SU-DHL-6 (cell line): ENCODE measurements around the gene MYL12A.

Experiments used
- H2AFZ ChIP-seq: fragments of 200-600 bp; sonication (generic); 2 replicates; pipeline ENCODE4 v1.6.1; 2014; ENCODE audit warnings: low read depth, mild to moderate bottlenecking, moderate library complexity, mixed read lengths, antibody characterized with exemption, low read length; ENCODE audit not compliant: severe bottlenecking
- H3F3A ChIP-seq: fragments of 200-600 bp; shearing (Covaris generic); 2 replicates; pipeline ENCODE4 v1.6.0; 2016; ENCODE audit warnings: antibody characterized with exemption, mild to moderate bottlenecking; ENCODE audit not compliant: insufficient read depth
- H3K27ac ChIP-seq: fragments of 200-600 bp; sonication (generic); 2 replicates; pipeline ENCODE4 v1.5.1; 2016; ENCODE audit warnings: low read depth, mild to moderate bottlenecking, low read length, moderate library complexity, mixed read lengths
- H3K27me3 ChIP-seq: fragments of 200-600 bp; sonication (generic), shearing (Covaris generic); 2 replicates; pipeline ENCODE4 v1.6.0; 2014; ENCODE audit warnings: mild to moderate bottlenecking, low read length
- H3K36me3 ChIP-seq: fragments of 200-600 bp; sonication (generic); 2 replicates; pipeline ENCODE4 v1.6.1; 2014; ENCODE audit warnings: mild to moderate bottlenecking, low read length, mixed read lengths
- H3K4me2 ChIP-seq: fragments of 300-600, 200-600 bp; shearing (Covaris generic), sonication (generic); 2 replicates; pipeline ENCODE4 v1.6.0; 2014; ENCODE audit warnings: low read length, low read depth, mild to moderate bottlenecking; ENCODE audit not compliant: poor library complexity, severe bottlenecking
- H3K4me3 ChIP-seq: fragments of 200-600 bp; sonication (generic); 2 replicates; pipeline ENCODE4 v1.5.1; 2014; ENCODE audit warnings: antibody characterized with exemption, low read length, mild to moderate bottlenecking, mixed read lengths; ENCODE audit not compliant: insufficient read depth, poor library complexity, severe bottlenecking
- H3K79me2 ChIP-seq: fragments of 200-600 bp; sonication (generic); 2 replicates; pipeline ENCODE4 v1.6.1; 2014; ENCODE audit warnings: mild to moderate bottlenecking, low read length, moderate library complexity; ENCODE audit not compliant: insufficient read depth
- H3K9ac ChIP-seq: fragments of 200-600 bp; sonication (generic); 2 replicates; pipeline ENCODE4 v1.7.0; 2014; ENCODE audit warnings: mild to moderate bottlenecking, low read length
- H3K9me2 ChIP-seq: fragments of 200-600 bp; sonication (generic); replicated peaks from 2 replicates; pipeline ENCODE4 v1.6.1; 2014; ENCODE audit warnings: low read length; ENCODE audit not compliant: insufficient read depth
- H3K9me3 ChIP-seq: fragments of 200-600 bp; sonication (generic); 2 replicates; pipeline ENCODE4 v1.6.1; 2014; ENCODE audit warnings: low read length, mixed read lengths; ENCODE audit not compliant: insufficient read depth
- H4K20me1 ChIP-seq: fragments of 200-600 bp; sonication (generic); 2 replicates; pipeline ENCODE4 v1.6.1; 2014; ENCODE audit warnings: low read depth, mild to moderate bottlenecking, antibody characterized with exemption, low read length, moderate library complexity, mixed read lengths
- EZH2phosphoT487 ChIP-seq: fragments of 200-600 bp; sonication (generic), shearing (Covaris generic); conservative IDR thresholded peaks from 2 replicates; pipeline ENCODE4 v1.6.1; 2018; ENCODE audit warnings: mild to moderate bottlenecking, antibody characterized with exemption, low read length, moderate library complexity, mixed read lengths
- TF ChIP-seq, protein P1 (sequence below): fragments of 200-600 bp; sonication (generic); IDR thresholded peaks from one replicate; pipeline ENCODE4 v1.5.1; 2017; ENCODE audit warnings: antibody characterized with exemption, mild to moderate bottlenecking, low read length, moderate library complexity; ENCODE audit not compliant: insufficient read depth, poor library complexity, severe bottlenecking

MYL12A gene

DNA sequence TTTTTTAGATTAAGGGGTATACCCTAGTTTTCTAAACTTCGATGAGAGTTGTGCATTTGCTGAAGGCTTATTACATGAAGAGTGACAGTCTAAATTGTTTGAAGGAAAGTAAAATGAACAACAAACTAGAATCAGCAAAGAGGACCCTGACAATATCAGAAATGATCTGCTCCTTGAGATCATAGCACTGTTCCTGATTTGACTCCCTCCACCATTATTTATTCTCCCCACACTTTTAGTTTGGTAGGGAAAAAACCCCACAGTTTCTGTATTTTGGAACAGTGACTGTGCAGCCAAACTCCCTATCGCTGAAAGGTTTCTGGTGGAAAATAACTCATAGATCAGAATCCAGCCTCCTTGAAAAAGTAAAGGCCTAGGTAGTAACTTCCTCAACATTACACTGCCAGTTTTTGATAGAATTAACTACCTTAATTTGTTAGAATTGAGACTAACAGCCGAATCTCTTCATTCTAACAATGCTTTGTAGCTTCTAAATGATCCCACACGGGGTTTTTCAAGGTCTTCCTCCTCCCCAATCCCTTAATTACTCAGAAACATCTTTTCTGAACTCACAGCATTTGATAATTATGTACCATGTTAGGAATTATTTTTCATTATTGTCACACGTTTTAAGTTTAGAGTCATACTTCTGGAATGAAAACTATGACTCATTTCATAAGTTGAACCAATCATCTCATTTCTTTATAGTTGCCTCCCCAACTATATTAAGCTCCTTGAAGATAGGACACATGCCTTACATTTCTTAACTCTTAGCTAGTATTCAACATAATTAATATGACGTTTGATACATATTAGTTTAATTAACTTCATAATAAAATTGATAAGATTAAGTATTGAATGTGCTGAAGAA lies 2.9 kb downstream of the MYL12A start:
- H2AFZ ChIP-seq, result no peak overlapping the region
- no peak for TF ChIP-seq EZH2phosphoT487
- TF ChIP-seq, protein P1, sequence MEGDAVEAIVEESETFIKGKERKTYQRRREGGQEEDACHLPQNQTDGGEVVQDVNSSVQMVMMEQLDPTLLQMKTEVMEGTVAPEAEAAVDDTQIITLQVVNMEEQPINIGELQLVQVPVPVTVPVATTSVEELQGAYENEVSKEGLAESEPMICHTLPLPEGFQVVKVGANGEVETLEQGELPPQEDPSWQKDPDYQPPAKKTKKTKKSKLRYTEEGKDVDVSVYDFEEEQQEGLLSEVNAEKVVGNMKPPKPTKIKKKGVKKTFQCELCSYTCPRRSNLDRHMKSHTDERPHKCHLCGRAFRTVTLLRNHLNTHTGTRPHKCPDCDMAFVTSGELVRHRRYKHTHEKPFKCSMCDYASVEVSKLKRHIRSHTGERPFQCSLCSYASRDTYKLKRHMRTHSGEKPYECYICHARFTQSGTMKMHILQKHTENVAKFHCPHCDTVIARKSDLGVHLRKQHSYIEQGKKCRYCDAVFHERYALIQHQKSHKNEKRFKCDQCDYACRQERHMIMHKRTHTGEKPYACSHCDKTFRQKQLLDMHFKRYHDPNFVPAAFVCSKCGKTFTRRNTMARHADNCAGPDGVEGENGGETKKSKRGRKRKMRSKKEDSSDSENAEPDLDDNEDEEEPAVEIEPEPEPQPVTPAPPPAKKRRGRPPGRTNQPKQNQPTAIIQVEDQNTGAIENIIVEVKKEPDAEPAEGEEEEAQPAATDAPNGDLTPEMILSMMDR, result no peak
- H3K27ac ChIP-seq, result no peak overlapping the region
- no peak overlapping the region for H3K9ac ChIP-seq
- peaks cover 16% of the 10 kb centered on the region for H3F3A ChIP-seq
- no peaks in the 10 kb centered on the region for H3K9me3 ChIP-seq
- peaks cover 53% of the 10 kb centered on the region for H3K79me2 ChIP-seq
- peak overlapping the region; percentile 23 for H3K4me2 ChIP-seq
- no peak overlapping the region for H3K4me3 ChIP-seq
- peaks cover 19% of the 10 kb centered on the region; the same call in 1 of the 2 replicates for H3K36me3 ChIP-seq
- H3K27me3 ChIP-seq, result no peaks in the 10 kb centered on the region
- peaks cover 27% of the 10 kb centered on the region for H4K20me1 ChIP-seq
- H3K9me2 ChIP-seq, result no peaks in the 10 kb centered on the region

DNA sequence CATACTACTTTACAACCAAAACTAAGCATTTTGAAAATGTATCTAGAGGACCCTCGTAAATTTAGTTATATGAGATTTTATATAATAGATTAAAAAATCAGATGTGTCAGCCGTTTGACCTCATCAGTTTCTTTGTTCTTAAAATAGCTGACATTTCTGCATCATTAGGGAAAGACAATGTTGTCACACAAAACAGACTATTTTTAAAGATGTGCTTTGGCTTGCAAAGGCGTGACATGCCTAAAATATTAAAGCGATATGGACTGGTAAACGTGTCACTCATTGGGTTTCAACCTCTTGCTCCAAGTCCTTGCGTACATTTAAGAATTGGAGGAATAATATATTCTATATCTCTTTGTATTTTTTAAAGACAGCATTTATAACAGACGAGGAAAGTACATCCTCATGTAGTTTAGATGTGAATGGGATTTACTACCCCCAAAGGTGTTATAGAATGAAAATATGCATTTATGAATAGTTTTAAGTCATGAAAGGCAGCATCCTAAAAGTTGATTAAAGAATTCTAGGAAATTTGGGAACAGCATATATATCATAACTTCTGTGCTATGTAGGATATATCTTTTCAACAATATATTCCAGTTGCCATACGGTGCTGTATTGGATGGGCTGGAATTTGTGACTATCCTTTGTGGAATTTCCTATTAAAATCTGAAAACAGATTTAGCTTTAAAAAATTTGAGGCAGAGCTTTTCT lies 3.8 kb downstream of the MYL12A start:
- peaks cover 15% of the 10 kb centered on the region for H3F3A ChIP-seq
- peaks cover 28% of the 10 kb centered on the region for H3K36me3 ChIP-seq
- no peak overlapping the region for H3K27ac ChIP-seq

DNA sequence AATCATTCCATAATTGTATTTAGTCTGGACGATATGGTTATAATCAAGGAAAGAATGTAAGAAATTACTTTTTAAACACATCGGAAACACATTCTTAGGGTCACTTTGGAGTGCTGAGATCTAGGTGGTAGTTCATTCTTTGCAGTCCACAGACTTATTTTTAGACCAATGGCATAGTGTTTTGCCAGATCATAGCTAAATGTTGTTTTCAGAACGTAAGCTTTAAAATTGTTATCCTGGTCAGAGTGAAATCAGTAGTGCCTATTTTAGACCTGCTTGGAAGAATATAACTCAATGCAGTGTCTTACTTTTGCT lies 4.3 kb downstream of the MYL12A start:
- H3F3A ChIP-seq, result peaks cover 10% of the 10 kb centered on the region; the same call in 1 of the 2 replicates
- peaks cover 33% of the 10 kb centered on the region for H3K36me3 ChIP-seq
- no peak overlapping the region for H3K27ac ChIP-seq
- H3K4me2 ChIP-seq, result no peak overlapping the region
- no peaks in the 10 kb centered on the region for H3K27me3 ChIP-seq
- peaks cover 53% of the 10 kb centered on the region for H3K79me2 ChIP-seq
- no peak overlapping the region for H3K9ac ChIP-seq
- H3K9me2 ChIP-seq, result no peaks in the 10 kb centered on the region
- H2AFZ ChIP-seq, result no peak overlapping the region
- H4K20me1 ChIP-seq, result peaks cover 27% of the 10 kb centered on the region
- no peaks in the 10 kb centered on the region for H3K9me3 ChIP-seq
- no peak for TF ChIP-seq EZH2phosphoT487
- TF ChIP-seq, protein P1, result no peak
- no peak overlapping the region for H3K4me3 ChIP-seq

More for the DNA sequence above, 3.8 kb downstream of the MYL12A start:
- Histone ChIP-seq H2AFZ (no peak overlapping the region), H3K9ac (no peak overlapping the region), H3K27me3 (no peaks in the 10 kb centered on the region), H3K79me2 (peaks cover 53% of the 10 kb centered on the region), H4K20me1 (peaks cover 27% of the 10 kb centered on the region), H3K9me2 (no peaks in the 10 kb centered on the region), H3K9me3 (no peaks in the 10 kb centered on the region), H3K4me3 (no peak overlapping the region), H3K4me2 (no peak overlapping the region)
- TF ChIP-seq, protein P1, result no peak
- no peak for TF ChIP-seq EZH2phosphoT487
